HG03175 (cell line): ENCODE results near the gene TM4SF5.

ENCODE experiments used
- ATAC-seq: cut with Tn5 transposase; IDR thresholded peaks from one replicate; pipeline ENCODE4 v1.9.1; 2021; ENCODE audit warnings: mild to moderate bottlenecking, moderate library complexity; ENCODE audit not compliant: unreplicated experiment

Gene TM4SF5, protein sequence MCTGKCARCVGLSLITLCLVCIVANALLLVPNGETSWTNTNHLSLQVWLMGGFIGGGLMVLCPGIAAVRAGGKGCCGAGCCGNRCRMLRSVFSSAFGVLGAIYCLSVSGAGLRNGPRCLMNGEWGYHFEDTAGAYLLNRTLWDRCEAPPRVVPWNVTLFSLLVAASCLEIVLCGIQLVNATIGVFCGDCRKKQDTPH

DNA sequence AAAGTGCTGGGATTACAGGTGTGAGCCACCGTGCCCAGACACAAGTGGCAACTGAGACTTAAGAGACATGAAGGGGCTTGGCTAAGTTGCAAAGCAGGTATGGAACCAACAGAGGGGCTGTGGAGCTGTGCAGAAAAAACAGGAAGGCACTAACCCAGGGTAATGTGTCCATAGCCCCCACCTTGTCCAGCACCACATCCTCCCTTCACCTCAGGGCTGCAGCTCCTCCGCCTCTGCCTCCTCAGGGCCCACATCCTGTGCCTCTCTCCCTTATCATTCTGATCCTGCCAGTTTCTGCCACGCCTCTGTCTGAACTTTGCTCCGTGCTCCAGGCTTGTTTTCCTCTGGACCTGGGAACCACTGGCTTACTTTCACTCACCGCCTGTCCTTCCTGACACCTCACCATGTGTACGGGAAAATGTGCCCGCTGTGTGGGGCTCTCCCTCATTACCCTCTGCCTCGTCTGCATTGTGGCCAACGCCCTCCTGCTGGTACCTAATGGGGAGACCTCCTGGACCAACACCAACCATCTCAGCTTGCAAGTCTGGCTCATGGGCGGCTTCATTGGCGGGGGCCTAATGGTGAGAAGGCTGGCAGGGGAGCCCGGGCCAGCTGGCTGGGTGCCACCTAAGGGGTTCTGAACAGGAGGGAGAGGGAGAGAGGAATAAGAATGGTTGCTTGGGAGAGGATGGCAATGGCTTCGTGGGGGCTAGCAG is at the start of gene TM4SF5:
Gene TM4SF5, plus strand, starts transcription at position 368 of the 716 bp plus-strand sequence. Its CDS starts 37 bp downstream, at position 405.
- no peak for ATAC-seq

DNA sequence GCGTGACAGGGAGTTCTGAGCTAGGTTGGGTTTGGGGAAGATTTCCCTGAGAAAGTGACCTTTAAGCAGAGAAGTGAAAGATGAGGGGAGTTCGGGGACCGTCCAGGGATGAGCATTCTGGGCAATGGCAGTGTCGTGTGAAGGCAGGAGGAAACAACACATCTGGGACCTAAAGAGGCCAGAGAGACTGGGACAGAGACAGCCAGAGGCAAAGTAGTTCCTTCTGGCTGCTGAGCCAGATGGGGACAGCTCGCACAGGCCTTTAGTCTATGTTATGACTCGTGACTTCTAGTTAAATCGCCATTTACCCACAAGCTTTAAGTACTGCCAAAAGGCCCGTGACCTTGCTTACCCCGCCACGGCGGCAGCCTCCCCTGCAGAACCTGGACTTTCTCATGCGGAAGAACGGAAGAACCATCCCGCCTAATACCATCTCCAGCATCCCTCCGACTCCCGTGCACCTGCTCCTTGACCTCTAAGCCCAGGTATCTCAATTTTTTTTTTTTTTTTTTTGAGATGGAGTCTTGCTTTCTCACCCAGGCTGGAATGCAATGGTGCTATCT is 48.9 kb upstream of the TM4SF5 start:
- no peak for ATAC-seq

GRCh38 chr17:4724650-4725049 is 47.0 kb upstream of the TM4SF5 start:
- no peak for ATAC-seq

- no peak for ATAC-seq
Observed at GRCh38 chr17:4725646-4726310, 45.9 kb upstream of the TM4SF5 start.

- no peak for ATAC-seq
Observed at GRCh38 chr17:4728124-4728523, 43.6 kb upstream of the TM4SF5 start.

GRCh38 chr17:4733073-4733531 is 38.6 kb upstream of the TM4SF5 start:
- no peak for ATAC-seq

DNA sequence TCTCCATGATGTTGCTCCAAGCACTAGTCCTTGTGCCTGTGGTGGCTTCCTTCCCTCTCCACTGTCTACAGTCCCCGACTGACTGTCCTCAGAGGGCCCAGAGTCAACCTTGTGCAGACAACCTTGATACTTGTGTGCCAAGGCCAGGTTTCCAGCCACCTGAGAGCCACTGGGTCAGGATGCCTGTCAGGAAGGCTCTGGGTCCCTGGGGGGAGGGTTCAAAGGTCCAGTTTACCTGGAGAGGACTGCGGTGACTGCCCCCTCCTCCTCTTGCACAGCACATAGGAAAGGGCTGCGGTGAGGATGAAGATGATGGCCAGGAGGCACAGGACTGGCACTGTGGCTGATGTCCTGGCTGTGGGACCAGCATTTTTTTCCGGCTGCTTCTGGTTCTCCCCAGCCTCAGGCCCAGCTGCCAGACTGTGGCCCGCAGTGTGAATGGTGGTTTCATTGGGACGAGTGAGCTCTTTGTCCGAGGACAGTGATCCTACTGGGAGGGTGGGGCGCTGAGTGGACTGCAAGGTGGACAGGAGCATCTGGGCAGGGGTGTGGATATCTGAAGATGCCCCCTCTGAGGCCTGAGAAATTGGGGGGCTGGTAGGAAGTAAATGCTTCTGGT is 36.7 kb upstream of the TM4SF5 start:
- no peak for ATAC-seq

- no peak for ATAC-seq
Observed at GRCh38 chr17:4735876-4736651, 35.6 kb upstream of the TM4SF5 start.

GRCh38 chr17:4738136-4739121 is 33.3 kb upstream of the TM4SF5 start:
- ATAC-seq = no peak

DNA sequence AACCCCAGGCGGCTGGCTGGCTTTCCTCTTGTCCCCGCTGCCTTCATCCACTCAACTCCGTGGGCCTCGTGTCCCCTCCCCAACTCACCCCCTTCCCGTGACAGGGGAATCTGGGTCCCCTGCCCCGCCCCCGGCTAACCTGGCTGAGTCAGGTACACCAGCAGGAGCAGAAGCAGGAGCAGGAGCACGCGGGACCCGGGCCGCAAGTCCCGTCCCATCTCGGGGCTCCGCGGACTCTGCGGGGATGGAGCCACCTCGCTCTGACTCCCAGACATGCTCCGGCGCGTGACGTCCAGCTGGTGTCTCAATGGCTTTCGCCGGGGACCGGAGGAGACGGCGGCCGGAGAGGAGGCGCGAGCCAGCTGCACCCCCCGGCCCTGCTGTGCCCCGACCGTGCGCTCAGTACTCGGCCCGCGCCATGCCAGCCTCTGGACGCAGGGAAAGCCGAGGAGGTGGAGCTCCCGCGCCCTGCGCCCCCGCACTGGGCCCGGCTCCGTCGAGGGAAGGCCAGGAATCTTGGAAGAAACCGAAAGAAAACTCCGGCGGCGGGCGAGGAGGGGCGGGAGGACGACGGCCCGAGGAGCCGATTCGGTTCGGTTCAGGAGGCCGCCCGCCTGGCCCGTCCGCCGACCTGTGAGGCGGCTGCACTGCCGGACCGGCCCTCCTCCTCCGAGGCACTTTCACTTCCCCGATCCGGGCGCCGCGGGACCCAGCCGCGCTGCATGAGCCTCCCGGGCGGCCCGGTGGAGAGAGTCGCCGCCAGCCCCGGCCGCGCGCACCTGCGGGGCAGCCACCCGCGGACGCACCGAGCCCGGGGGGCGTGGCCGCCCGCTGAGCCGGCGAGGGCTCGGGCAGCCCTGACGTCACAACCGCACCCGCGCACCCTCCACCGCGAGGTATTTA is 32.3 kb upstream of the TM4SF5 start, which contains the start of the genes CXCL16 and ZMYND15:
Gene CXCL16, minus strand, starts transcription at position 807 of the 903 bp plus-strand sequence. Its CDS starts 589 bp downstream, at position 218.
Gene ZMYND15, plus strand, starts transcription at position 712 of the 903 bp plus-strand sequence. CDS start 716 bp downstream, outside the sequence.
- ATAC-seq = no peak

GRCh38 chr17:4740025-4740351 is 31.7 kb upstream of the TM4SF5 start:
- no peak for ATAC-seq

- no peak for ATAC-seq
Observed at GRCh38 chr17:4740584-4740983, 31.1 kb upstream of the TM4SF5 start.

GRCh38 chr17:4741544-4741943 is 30.1 kb upstream of the TM4SF5 start:
- no peak for ATAC-seq

DNA sequence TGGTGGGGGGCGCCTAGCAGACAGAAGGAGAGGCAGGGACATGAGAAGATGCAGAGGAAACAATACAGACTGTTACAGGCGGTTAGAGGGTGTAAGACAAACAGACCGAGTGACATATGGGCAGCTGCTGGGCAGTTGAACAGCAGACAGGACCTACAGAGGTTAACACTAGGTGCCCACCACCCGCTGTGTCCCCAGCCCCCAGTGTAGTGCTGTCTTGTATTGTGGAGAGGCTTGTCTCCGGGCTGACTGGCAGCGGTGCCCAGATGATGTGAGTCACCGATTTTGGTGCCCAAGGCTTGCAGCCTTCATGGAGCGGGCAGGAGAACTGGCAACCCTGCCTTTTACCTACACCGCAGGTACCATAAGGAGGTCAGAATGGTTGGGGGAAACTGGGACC is 29.6 kb upstream of the TM4SF5 start:
- no peak for ATAC-seq

DNA sequence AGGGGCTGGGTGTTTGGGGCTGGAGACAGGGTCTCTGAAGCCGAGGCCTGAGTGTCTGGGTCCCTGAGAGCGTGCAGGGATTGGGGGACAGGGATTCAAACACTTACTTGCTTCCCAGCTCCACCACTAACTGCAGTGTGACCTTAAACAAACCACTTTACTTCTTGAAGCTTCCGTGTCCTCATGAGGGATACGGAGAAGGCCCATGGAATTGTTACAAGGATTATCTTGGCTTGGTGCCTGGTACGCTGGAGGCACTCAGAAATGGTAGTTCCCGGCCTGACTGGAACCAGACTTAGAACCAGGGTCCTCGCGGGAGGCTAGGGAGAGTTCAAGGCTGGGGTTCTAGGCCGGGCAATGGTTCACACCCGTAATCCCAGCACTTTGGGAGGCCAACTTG is 29.1 kb upstream of the TM4SF5 start:
- no peak for ATAC-seq

DNA sequence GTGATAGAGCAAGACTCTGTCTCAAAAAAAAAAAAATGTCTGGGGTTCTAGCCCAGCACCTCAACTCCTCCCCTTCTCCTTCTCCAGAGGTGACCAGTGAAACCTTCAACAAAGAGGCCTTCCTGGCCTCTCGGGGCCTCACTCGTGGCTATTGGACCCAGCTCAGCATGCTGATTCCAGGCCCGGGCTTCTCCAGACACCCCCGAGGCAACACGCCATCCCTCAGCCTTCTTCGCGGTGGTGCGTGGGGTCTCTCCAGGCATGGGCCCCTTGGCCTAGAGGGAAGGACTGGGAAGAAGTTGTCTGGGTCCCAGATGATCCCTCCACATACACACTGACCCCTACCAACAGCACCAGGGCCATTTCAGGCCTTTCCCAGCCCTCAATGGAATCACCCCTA is 28.5 kb upstream of the TM4SF5 start:
- ATAC-seq = no peak

DNA sequence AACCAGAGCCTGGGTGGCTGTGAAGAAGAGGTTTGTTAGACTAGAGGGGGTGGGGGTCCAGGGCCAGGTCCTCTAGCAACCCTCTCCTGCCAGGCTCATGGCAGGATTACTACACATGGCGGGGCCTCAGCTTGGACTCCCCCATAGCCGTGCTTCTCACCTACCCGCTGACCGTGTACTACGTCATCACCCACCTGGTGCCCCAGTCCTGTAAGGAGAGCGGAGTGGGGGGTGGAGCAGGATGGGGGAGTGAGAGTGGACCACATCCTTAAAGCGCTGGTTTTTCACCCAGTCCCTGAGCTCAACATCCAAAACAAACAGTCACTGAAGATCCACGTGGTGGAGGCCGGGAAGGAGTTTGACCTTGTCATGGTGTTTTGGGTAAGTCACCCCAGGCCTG is 27.8 kb upstream of the TM4SF5 start:
- no peak for ATAC-seq
